ENCODE data around the gene DNAAF5.

Gene DNAAF5

DNA sequence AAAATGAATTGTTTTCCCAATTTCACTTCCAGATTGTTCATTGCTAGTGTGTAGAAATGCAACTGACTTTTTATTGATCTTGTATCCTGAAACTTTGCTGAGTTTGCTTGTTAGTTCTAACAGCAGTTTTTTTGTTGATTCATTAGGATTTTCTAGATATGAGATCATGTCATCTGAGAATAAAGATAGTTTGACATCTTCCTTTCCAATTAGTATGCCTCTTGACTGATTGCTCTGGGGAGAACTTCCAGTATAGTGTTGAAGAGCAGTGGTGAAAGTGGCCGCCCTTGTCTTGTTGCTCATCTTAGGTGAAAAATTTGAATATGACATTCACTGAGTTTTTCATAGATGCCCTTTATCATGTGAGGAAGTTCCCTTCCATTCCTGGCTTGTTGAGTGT, 93.8 kb downstream of the DNAAF5 start:
- DNase-seq, result no peak

DNA sequence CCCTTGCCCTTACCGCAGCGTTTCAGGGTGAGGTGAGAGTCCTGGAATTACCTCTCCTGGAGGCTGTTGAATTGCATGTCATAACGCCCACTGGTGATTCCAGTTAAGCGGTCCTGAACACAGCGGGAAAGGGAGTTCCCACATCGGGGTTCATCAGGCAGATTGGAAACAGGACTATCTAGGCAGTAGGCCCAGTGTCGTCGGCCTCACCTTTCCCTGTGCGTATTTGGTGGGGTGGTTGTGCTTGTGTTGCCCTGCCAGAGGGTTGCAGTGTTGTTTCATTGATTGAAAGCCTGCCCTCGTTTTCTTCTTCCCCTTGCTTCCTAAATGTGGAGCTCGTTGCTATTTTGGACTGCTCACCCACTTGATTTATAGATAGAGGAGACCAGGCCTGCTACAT, 95.2 kb downstream of the DNAAF5 start:
- DNase-seq, result no peak

DNA sequence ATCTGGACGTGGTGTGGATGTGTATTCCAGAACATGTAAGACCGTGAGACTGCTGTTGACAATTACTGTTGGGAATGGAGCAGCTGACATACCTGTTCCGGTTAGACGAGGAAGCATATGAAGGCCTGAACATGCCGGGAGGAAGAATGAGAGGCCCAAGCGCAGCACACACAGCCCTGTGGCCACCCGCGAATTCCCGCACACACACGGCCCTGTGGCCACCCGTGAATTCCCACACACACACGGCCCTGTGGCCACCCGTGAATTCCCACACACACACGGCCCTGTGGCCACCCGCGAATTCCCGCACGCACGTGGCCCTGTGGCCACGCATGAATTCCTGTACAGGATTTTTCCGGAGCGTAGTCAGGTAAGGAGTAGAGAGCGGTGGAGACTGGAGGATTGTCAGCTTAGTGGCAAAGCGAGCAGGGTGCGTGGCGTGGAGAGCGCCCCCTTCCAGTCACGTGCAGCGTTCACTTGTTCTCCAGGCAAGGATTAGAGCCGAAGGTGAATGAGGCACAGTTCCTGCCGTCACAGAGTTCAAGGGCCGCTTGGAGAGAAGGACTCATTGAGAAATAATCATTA, 96.3 kb downstream of the DNAAF5 start:
- no peak for DNase-seq

DNA sequence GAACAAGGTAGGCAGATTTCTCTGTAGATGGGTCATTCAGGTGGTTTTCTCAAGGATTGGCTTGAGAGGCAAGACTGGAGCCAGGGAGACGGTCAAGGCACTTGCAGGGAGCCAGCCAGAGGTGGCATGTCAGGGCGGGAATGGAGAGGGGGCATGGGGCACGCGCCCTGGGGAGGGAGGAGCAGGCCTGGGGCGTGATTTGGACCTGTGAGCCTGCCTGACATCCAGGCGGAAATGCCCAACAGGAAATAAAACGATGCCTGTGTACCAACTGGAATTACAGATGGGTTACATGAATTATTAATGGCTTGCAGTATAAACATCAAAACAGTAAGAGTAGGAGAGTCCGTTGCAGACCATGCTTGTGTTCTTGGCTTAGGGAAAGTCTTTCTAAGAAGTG, 97.2 kb downstream of the DNAAF5 start:
- DNase-seq, result no peak

DNA sequence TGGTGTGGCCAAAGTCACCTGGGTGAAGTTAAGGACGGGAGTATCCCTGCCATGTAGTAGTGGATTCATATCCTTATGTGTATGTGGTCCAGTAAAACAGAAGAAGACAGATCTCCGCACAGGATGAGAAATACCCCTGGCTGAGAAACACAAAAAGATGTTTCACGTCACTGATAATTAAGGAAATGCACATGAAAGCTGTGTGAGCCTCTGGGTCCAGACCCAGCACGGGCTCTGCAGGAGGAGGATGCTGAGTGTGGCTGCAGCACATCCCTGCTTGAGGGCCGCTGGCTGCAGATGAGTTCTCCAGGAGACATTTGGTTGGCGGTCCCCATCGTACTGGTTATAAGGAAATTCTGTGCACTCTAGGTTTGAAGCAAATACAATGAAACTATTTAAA, 97.6 kb downstream of the DNAAF5 start:
- DNase-seq, result no peak

DNA sequence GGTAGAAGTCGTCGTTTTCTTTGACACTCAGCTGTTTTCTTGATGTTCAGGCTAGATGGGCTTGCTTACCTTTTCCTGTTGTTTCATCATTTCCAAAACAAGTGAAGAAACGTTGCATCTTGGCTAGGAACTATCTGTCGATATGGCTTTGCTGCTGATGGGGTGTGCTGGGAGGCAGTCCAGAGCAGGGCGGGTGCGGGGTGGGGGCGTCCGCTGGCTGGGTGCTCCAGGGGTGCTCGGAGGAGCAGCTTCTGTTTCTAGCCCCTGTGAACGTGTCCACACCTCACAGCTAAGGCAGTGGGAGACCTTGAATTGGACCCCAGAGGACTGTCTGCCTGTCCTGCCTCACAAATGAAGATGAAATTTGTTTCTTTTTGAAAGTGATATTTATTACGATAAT, 98.2 kb downstream of the DNAAF5 start:
- DNase-seq, result no peak

GRCh38 chr7:825386-825785, 98.9 kb downstream of the DNAAF5 start:
- no peak for DNase-seq

GRCh38 chr7:826230-826917, 99.9 kb downstream of the DNAAF5 start:
- no peak for DNase-seq

GRCh38 chr7:828793-829561, 102.5 kb downstream of the DNAAF5 start:
- DNase-seq, result no peak

DNA sequence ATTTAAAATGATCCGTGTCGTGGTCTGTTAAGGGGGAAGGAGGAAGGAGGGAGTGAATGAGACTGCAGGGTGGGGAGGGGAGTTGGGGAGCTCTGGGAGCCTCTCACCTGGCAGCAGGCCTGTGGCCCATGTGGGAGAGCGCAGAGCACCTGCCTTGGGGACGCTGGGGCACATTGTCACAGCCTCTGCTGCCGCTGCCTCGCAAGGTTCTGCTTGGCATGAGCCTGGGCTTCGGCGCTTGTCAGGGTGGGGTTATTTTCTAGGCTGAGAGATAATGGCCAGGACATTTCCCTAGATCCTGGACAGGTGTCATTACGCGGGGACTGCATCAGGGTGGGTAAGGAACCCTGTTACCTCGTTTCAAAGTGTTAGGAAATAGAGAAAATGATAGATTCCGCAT, 103.6 kb downstream of the DNAAF5 start:
- no peak for DNase-seq

DNA sequence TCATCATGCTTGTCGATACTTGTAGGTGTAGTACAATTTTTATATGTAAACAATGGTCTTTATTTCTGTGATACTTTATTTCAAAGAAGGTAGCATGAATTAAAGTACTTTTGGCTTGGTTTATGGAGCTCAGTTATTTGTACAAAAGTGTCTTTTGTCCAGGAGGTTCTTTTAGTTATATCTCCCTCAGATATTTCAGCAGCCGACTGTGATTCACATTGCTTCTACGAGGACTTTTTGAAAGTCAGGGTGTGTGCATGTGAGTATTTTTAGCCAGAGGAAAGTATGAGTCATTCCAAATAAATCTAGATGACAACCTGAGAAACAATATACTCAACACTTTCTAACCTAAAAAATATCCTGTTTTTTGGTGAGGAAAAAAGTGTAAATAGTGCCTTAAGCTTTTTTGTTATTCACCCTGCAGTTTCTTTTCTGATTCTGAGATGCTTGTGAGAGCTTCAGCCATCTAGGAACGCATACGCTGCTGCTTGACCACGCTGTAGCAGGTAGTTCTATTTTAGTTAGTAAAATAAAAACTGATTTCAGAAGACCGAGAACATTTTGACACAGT, 105.2 kb downstream of the DNAAF5 start:
- no peak for DNase-seq

DNA sequence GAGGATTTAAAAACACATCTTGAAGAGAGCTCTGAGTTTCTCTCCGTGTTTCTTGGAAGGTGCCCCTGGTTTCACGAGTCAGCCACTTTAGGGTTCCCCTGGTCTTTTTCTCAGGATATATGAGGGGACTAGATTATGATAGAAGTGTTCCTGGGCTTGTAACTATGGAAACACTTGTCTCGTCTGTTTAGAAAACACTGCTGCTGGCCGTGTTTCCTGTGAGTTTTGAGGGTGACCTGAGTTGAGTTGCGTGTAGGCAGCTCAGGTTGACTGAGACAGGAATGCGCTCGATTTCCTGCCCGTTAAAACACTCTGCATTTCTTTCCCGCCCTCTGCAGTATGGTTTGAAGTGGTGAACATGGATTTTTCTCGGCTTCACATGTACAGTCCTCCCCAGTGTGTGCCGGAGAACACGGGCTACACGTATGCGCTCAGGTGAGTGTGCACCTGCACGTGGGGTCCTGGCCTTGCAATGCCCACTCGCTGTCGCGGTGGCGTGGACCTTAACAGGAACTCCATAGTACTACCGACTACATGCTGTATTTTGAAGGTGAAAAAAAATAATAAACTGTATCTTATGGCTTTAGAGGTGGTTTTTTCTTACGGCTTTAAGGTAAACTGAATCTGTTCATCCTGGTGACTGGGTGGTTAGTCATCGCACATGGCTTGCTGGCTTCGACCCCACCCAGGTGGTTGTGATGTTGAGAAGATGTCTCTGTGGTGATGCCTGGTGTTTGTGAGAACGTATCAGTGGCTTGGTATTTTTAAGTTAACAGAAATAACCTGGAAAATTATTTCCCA, 105.9 kb downstream of the DNAAF5 start, which contains the start of gene SUN1:
SUN1 (plus strand) TSS at position 310 of the 801 bp plus-strand sequence; CDS start at position 359, 49 bp downstream.
- DNase-seq, result no peak

- no peak for DNase-seq
Measured at GRCh38 chr7:832968-833424, 106.5 kb downstream of the DNAAF5 start.

DNA sequence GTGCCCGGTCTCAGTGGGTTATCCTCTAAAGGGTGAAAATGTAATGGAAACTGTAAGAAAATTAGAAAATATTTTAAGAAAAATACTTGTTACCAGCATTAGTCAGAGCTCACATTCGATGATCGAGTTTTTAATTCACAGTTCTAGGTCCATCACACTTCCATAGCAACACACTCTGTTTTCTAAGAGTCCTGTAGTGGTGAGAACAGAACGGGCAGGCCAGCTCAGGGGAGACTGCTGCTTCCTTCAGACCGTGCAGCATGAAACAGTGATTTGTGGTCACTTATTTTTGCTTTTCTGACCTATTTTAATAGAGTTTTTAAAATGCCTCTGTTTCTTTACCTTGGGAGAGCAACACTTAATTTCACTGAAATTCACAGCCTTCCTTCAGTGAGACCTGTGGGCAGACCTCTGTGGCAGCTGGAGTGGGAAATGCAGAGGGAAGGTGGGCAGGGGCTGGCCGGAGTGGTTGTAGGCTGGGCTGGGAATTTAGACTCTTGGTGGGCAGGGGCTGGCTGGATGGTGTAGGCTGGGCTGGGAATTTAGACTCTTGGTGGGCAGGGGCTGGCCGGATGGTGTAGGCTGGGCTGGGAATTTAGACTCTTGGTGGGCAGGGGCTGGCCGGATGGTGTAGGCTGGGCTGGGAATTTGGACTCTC, 107.2 kb downstream of the DNAAF5 start:
- no peak for DNase-seq

DNA sequence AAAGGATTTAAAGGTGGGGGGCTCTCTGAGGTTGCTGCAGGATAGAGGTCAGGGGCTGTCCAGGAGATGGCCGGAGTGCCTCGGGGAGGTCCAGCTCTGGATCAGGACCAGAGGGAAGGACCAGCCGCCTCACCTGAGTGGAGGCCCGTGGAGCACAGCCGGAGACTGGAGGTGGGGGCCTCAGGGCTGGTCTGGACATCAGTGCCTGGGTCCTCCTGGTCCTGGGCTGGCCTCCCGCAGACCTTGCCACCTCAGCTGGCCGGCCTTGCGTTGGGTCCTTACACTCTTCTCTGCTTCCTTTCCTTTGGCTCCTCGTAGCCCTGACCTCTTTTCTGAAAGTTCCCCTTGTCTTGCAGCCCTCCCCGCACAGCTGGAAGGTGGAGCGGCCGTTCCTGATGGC, 107.8 kb downstream of the DNAAF5 start:
- no peak for DNase-seq

GRCh38 chr7:835021-835420, 108.5 kb downstream of the DNAAF5 start:
- DNase-seq, result no peak

DNA sequence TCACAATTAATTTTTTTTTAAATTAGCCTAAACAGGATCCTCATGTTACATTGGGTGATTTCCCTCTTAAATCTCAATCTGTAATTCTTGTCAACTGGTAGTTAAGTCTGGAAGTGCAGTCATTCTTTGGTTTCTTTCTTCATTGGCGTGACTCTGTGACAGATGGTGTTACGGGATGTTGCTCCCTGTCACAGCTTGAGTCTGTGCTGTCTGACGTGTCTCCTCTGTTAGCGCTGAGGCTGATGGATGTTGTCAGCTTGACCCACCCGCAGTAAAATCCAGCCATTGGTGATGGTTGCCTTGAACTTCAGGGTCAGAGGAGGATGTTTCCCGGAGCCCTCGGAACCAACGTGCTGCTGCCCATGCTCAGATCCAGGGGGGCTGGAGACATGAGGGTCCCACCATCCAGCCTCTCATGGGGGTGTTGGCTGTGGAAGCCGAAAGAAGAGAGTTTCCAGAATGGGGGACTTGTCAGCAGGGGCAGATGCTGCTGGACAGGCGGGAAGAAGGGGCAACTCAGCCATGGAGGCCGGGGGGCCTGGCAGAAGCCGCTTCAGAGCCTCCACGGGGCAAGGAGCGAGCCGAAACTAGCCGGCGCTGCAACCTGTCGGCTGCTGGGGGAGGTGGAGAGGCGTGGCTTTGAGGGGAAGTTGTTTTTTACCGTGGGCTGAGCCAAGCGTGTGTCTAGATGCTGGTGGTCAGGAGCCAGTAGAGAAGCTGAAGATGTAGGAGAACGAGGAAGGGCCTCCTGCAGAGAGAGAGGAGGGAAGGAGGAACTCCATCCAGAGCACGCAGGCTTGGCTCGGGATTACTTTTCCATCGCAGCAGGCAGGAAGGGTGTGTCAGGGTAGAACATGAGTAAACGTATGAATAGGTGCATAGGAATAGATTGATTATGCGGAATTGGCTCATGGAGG, 109.2 kb downstream of the DNAAF5 start:
- no peak for DNase-seq

Measured in NCI-H1048 (cell line).